WERI-Rb-1 (cell line): ENCODE results near the gene TTLL8.

Source experiments
- DNase-seq: peaks from one replicate; pipeline ENCODE4 v3.0.0-alpha.2; 2020
- H3K27ac ChIP-seq: fragments of 250-450 bp; sonication (Bioruptor Pico); 2 replicates; pipeline ENCODE4 v1.5.1; 2020; ENCODE audit warnings: mild to moderate bottlenecking, moderate library complexity
- H3K27me3 ChIP-seq: fragments of 250-450 bp; sonication (Bioruptor Pico); 2 replicates; pipeline ENCODE4 v1.5.1; 2021; ENCODE audit warnings: mild to moderate bottlenecking, low read depth, moderate library complexity; ENCODE audit not compliant: insufficient read depth, severe bottlenecking
- H3K36me3 ChIP-seq: fragments of 250-450 bp; sonication (Bioruptor Pico); 2 replicates; pipeline ENCODE4 v1.5.1; 2020; ENCODE audit warnings: mild to moderate bottlenecking, moderate library complexity
- H3K4me3 ChIP-seq: 2 replicates; pipeline ENCODE4 v1.5.1; 2011; ENCODE audit warnings: low read depth, mild to moderate bottlenecking, control low read depth, low read length
- H3K9me3 ChIP-seq: fragments of 250-450 bp; sonication (Bioruptor Pico); 2 replicates; pipeline ENCODE4 v1.5.1; 2021; ENCODE audit warnings: mild to moderate bottlenecking, moderate library complexity; ENCODE audit not compliant: severe bottlenecking
- TF ChIP-seq, protein P1 (sequence below): IDR thresholded peaks from 2 replicates; pipeline ENCODE4 v1.5.1; 2011; ENCODE audit warnings: low read depth, mild to moderate bottlenecking, control low read depth, inconsistent platforms, low read length

TTLL8 gene

DNA sequence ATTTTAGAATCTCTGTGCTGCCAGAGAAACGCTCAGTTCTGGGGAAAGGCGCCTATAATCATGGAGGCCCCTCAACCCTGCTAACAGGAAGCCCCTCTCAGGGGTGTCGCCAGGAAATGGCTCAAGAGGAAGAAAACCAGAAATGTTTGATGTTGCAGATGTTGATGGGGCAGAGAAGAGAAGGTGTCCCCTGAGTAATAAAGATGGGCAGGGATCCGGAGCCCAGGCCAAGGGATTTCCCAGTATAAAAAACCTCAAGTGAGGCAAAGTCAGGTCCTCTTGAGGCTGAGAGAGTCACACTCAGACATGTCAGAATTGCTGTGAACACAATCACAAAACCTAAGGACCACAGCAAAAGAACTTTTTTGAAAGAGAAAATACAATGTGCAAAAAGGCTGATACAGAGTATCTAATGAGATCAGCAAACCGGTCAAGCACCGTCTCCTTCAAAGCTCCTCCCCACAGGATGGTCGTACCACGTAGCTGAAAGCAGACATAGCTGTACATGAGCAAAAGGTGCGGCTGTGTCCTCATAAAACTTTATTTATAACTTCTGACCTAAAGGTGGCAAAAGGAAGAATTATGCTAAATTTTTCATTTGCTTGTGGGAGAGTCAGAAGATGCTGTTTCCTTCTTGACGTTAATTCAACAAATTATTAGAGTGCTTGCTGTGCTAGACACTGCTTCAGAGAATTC, 43.9 kb upstream of the TTLL8 start:
- H3K36me3 ChIP-seq: no peaks in the 10 kb centered on the region
- DNase-seq: no peak
- H3K27ac ChIP-seq: no peak overlapping the region
- no peaks in the 10 kb centered on the region for H3K27me3 ChIP-seq
- H3K9me3 ChIP-seq: no peaks in the 10 kb centered on the region
- TF ChIP-seq, protein P1, sequence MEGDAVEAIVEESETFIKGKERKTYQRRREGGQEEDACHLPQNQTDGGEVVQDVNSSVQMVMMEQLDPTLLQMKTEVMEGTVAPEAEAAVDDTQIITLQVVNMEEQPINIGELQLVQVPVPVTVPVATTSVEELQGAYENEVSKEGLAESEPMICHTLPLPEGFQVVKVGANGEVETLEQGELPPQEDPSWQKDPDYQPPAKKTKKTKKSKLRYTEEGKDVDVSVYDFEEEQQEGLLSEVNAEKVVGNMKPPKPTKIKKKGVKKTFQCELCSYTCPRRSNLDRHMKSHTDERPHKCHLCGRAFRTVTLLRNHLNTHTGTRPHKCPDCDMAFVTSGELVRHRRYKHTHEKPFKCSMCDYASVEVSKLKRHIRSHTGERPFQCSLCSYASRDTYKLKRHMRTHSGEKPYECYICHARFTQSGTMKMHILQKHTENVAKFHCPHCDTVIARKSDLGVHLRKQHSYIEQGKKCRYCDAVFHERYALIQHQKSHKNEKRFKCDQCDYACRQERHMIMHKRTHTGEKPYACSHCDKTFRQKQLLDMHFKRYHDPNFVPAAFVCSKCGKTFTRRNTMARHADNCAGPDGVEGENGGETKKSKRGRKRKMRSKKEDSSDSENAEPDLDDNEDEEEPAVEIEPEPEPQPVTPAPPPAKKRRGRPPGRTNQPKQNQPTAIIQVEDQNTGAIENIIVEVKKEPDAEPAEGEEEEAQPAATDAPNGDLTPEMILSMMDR: no peak
- H3K4me3 ChIP-seq: no peak overlapping the region

DNA sequence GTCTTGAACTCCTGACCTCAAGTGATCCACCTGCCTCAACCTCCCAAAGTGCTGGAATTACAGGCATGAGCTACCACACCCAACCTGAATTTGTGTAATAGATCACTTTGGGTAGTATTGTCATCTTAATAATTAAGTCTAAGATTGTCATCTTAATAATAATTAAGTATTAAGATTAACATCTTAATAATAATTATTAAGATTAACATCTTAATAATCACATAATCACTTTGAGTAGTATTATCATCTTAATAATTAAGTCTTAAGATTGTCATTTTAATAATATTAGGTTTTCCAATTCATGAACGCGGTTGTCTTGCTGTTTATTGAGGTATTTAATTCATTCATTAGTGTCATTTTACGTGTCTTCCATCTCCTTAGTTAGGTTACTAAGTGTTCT, 40.0 kb upstream of the TTLL8 start:
- Histone ChIP-seq H3K9me3 (no peaks in the 10 kb centered on the region), H3K27me3 (no peaks in the 10 kb centered on the region), H3K27ac (no peak overlapping the region), H3K36me3 (no peaks in the 10 kb centered on the region), H3K4me3 (no peak overlapping the region)
- no peak for DNase-seq
- TF ChIP-seq, protein P1: no peak

DNA sequence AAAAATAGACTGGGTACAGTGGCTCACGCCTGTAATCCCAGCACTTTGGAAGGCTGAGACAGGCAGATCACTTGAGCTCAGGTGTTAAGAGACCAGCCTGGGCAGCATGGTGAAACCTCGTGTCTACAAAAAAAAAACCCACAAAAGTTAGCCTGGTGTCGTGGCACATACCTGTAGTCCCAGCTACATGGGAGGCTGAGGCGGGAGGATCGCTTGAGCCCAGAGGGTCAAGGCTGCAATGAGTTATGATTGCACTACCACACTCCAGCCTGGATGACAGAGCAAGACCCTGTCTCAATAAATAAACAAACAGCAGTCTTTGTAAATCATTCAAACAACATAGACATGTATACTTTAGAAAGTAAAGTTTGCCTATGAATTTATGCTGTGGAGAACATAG, 34.2 kb upstream of the TTLL8 start:
- H3K27ac ChIP-seq: no peak overlapping the region
- no peak overlapping the region for H3K4me3 ChIP-seq
- no peaks in the 10 kb centered on the region for H3K36me3 ChIP-seq
- no peaks in the 10 kb centered on the region for H3K9me3 ChIP-seq
- DNase-seq: no peak
- H3K27me3 ChIP-seq: no peaks in the 10 kb centered on the region
- TF ChIP-seq, protein P1: no peak

DNA sequence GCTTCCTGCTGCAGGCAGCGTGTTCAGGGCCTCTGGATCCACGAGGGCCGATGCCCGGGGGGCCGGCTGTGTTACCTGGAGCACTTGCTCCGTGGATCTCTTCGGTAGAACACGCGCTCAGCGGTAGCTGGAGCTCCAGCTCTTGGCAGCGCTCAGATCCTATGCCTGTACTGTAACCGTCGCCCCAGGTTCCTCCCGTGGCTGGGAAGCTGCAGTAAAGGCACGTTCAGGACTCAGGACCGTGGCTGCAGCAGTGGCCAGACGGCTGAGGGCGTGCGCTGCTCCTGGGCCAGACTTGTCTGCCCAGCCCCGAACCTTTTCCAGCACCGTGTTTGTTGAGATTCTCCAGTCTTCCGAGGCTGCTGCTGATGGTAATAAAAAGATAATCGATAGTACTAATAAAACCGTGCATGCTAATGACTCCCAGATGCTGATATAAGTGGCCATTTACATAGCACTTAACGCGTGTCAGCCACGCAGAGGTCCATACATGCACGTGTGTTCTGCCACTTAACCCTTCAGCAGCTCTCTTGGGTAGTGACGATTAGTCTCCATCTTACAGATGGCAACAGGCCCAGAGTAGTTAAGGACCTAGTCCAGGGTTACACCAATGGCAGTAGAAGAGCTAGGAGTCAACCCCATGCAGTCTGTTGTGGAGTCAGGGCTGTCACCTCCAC, 33.1 kb upstream of the TTLL8 start:
- DNase-seq: no peak
- H3K36me3 ChIP-seq: no peaks in the 10 kb centered on the region
- no peak overlapping the region for H3K27ac ChIP-seq
- H3K27me3 ChIP-seq: no peaks in the 10 kb centered on the region
- TF ChIP-seq, protein P1: no peak
- no peak overlapping the region for H3K4me3 ChIP-seq
- H3K9me3 ChIP-seq: no peaks in the 10 kb centered on the region

DNA sequence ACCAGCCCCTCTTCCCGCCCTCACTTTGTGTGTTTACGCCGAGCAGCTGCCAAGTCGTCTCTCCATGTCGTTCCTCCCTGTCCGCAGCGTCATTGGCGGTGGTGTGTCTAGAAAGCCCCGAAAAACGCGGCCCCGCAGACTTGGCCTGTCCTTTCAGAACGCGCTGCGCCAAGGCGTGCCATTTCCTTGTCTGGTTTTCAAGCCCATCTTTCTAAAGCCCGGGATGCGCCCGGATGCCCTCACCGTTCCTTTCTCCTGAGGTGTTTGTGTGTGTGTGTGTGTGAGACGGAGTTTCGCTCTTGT, 32.3 kb upstream of the TTLL8 start:
- DNase-seq: no peak
- Histone ChIP-seq H3K4me3 (no peak overlapping the region), H3K9me3 (no peaks in the 10 kb centered on the region), H3K36me3 (no peaks in the 10 kb centered on the region), H3K27me3 (no peaks in the 10 kb centered on the region), H3K27ac (no peak overlapping the region)
- TF ChIP-seq, protein P1: no peak
